Measurements from ENCODE around the gene TACC3. TPM values are rescaled to one million over a fixed set of nuclear protein-coding genes. Genes with fewer than 3 reads are reported as not detected.

Gene TACC3
- total RNA-seq, 1 experiment from 2014 or later: 54.0 TPM

DNA sequence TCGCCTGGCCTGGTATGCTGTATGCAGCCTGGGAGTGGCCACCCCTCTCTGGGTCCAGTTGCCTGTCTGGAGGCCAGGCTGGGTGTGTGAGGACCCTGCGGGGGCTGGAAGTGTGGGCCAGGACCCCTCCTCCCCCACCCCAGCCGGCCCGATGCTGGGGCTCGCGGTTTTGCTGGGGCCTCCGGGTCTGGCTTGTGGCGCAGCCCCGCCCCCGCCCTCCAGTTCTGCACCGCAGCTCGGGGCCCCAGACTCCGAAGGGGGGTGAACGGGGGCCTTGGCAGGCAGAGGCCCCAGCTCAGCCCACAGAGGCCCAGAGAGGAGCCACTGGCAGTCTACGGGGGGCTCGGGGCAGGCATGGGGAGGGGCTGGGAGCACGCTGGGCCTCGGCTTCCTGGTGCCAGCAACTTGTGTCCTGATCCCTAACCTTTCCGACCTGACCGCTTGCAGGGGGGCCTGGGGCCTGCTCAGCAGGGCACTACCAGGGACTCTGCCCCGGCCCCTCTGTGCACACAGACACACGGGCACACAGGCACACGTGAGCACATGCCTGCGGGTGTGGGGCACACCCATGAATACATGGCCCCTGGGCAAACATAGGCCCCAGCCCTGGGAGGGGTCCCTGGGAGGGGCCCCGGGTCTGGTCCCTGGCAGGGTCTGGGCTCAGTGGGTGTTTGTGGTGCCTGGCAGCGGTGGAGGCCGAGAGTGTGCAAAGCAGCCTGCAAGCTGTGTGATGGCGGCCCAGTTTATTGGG, 50.4 kb downstream of the TACC3 start:
- no peaks in the 10 kb centered on the region for H3K36me3 ChIP-seq (replicated peaks; ENCODE audit: control insufficient read depth, insufficient read depth, low read length)
- peak; percentile 84 for DNase-seq
- no peaks in the 10 kb centered on the region for H3K27me3 ChIP-seq (ENCODE audit: control insufficient read depth, insufficient read depth, low read length)
- H3K4me3 ChIP-seq (ENCODE audit: insufficient read depth, low read depth, low read length): no peak overlapping the region

GRCh38 chr4:1772853-1773538, 51.7 kb downstream of the TACC3 start:
- H3K36me3 ChIP-seq (replicated peaks; ENCODE audit: control insufficient read depth, insufficient read depth, low read length): no peaks in the 10 kb centered on the region
- no peaks in the 10 kb centered on the region for H3K27me3 ChIP-seq (ENCODE audit: control insufficient read depth, insufficient read depth, low read length)
- peak; percentile 76 for DNase-seq
- H3K4me3 ChIP-seq (ENCODE audit: insufficient read depth, low read depth, low read length): no peak overlapping the region

GRCh38 chr4:1773754-1774153, 52.4 kb downstream of the TACC3 start:
- no peak for DNase-seq
- H3K36me3 ChIP-seq (replicated peaks; ENCODE audit: control insufficient read depth, insufficient read depth, low read length): no peaks in the 10 kb centered on the region
- no peak overlapping the region for H3K4me3 ChIP-seq (ENCODE audit: insufficient read depth, low read depth, low read length)
- no peaks in the 10 kb centered on the region for H3K27me3 ChIP-seq (ENCODE audit: control insufficient read depth, insufficient read depth, low read length)

DNA sequence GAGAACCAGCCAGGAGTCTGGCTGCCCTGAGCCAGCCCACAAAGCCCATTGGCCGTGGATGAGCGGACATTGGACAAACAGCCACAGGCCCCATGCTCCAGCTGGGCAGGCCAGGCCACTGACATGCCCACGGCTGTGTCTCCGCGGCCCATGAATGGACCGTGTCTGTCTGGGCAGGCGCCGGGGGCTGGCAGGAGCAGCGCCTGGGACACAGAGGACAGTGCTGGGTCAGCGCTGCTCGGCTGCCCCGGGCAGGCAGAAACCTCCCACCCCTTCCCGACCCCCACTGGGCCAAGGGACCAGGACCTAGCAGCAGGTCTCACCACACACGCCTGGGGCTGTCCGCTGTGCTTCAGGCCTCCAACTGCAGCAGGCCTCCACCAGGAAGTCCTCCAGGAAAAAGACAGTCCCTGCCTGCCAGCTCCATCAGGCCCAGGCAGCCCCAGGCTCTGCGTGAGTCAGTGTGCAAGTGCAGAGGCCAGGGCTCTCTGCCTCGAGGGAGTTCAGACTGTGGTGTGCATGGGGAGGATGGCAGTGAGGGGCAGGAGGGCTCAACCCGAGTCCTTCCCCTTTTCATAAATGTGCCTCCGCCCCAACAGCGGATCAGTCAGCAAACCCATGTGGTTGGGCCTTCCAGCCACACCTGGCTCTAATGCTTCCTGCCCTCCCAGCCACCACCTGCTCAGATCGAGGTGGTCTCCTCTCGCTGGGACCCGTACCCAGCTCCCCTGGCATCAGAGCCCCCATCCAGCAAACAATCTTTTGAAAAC, 54.6 kb downstream of the TACC3 start:
- Histone ChIP-seq H3K27me3 (ENCODE audit: control insufficient read depth, insufficient read depth, low read length) (no peaks in the 10 kb centered on the region), H3K4me3 (ENCODE audit: insufficient read depth, low read depth, low read length) (no peak overlapping the region), H3K36me3 (replicated peaks; ENCODE audit: control insufficient read depth, insufficient read depth, low read length) (no peaks in the 10 kb centered on the region)
- no peak for DNase-seq

DNA sequence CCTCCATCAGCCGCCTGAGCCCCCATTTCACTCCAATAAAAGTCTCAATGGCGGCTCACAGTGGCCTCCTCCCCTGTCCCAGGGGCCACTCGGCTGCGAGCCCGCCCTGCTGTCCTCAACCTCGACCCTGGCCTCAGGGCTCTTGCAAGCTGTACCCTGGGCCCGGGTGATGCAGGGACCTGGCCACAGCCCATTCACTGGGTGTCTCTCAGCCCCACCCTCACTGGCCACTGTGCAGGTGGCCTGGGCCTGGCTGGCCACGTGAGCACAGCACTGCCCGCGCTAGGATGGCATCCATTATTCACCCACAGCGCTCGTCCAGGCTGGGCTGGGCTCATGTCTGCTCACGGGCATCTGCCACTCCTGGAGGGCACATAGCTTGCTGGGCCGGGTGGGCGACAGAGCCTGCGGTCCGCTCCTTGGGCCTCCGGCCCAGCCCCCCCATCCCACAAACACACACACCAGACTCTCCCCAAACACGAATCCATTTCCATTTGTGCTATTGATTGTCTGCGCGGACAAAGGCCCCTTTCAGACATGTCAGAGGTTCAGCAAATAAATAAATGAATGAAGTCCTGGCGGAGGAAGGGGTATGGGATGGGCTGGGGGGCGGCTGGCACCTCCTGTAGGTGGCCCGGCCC, 55.3 kb downstream of the TACC3 start:
- DNase-seq: no peak
- no peak overlapping the region for H3K4me3 ChIP-seq (ENCODE audit: insufficient read depth, low read depth, low read length)
- no peaks in the 10 kb centered on the region for H3K27me3 ChIP-seq (ENCODE audit: control insufficient read depth, insufficient read depth, low read length)
- H3K36me3 ChIP-seq (replicated peaks; ENCODE audit: control insufficient read depth, insufficient read depth, low read length): no peaks in the 10 kb centered on the region

DNA sequence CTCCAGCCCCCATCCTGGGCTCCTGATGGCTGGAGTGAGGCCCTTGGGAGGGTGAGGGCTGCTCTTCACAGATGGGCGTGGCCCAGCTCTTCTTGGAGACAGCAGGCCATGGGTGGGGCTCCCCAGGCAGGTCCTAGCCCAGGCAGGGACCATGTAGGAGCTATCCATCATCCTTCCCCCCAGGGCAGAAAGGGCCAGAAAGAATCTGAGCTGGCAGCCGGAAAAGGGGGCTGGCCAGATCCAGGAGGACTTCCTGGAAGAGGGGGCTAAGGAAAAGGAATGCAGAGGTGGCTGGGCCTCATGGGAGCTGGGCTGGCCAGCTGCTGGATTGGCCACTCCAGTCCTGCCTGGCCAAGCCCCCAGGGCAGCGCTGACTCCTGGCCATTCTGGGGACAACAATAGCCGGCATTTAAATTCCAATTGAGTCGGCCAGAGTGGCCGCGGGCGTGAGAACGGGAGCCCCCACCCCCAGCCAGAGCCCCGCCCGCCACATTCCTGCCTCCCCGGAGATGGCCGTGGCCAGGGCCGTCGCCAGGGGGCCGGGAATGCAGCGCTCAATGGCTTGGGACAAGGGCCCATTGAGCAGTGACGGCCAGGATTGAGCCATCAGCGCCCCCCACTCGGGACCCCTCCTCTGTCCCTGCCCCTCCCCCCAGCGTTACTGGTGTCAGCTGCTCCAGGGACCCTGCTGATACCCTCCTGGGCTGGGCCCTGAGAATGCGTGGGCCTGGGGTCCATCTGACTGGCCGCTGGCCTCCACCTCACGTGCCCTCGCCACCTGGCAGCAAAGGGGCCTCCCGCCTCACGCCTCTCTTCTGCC, 56.7 kb downstream of the TACC3 start:
- DNase-seq: peak; percentile 98
- Histone ChIP-seq H3K4me3 (ENCODE audit: insufficient read depth, low read depth, low read length) (no peak overlapping the region), H3K27me3 (ENCODE audit: control insufficient read depth, insufficient read depth, low read length) (no peaks in the 10 kb centered on the region), H3K36me3 (replicated peaks; ENCODE audit: control insufficient read depth, insufficient read depth, low read length) (no peaks in the 10 kb centered on the region)

- no peak for DNase-seq
- no peak overlapping the region for H3K4me3 ChIP-seq (ENCODE audit: insufficient read depth, low read depth, low read length)
- no peaks in the 10 kb centered on the region for H3K27me3 ChIP-seq (ENCODE audit: control insufficient read depth, insufficient read depth, low read length)
- no peaks in the 10 kb centered on the region for H3K36me3 ChIP-seq (replicated peaks; ENCODE audit: control insufficient read depth, insufficient read depth, low read length)
Measured at GRCh38 chr4:1778642-1779392, 57.5 kb downstream of the TACC3 start.

DNA sequence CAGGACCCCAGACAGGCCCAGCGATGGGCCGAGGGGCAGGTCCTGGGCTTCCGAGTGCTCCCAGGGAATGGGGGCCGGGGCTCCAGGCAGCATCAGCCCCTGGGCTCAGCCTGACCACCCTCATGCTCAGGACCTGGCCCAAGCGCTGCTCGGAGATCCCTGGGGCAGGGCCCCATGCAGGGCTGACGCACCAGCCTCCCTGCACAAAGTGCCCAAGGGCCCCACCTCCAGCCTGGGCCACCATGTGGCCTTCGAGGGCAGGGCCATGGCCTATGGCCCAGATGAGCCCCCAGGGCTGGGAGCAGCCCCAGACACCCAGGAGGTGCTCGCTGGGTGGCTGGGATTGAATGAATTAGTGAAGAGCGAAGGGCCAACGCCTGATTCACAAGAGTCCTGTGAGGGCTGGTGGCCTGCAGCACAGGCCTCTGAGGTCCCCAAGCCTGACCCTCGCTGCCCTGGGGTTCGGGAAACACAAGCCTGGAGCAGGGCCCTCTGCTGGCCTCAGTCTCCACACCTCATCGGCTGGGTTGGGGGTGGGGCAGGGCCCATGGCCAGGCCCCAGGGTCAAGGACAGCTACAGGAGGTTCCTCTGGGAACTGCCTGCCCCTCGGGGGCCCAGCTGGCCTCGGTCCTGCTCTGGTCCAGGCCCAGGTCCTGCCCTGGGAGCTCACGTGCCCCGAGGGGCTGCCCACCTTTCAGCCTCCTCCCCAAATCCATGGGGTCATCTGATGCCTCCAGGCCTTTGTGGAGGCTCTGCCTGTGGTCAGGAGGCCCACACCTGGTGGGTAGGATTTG, 58.5 kb downstream of the TACC3 start:
- peak; percentile 75 for DNase-seq
- Histone ChIP-seq H3K4me3 (ENCODE audit: insufficient read depth, low read depth, low read length) (no peak overlapping the region), H3K36me3 (replicated peaks; ENCODE audit: control insufficient read depth, insufficient read depth, low read length) (no peaks in the 10 kb centered on the region), H3K27me3 (ENCODE audit: control insufficient read depth, insufficient read depth, low read length) (no peaks in the 10 kb centered on the region)

- no peak for DNase-seq
- Histone ChIP-seq H3K36me3 (replicated peaks; ENCODE audit: control insufficient read depth, insufficient read depth, low read length) (no peaks in the 10 kb centered on the region), H3K4me3 (ENCODE audit: insufficient read depth, low read depth, low read length) (no peak overlapping the region), H3K27me3 (ENCODE audit: control insufficient read depth, insufficient read depth, low read length) (no peaks in the 10 kb centered on the region)
Measured at GRCh38 chr4:1780435-1780834, 59.1 kb downstream of the TACC3 start.

DNA sequence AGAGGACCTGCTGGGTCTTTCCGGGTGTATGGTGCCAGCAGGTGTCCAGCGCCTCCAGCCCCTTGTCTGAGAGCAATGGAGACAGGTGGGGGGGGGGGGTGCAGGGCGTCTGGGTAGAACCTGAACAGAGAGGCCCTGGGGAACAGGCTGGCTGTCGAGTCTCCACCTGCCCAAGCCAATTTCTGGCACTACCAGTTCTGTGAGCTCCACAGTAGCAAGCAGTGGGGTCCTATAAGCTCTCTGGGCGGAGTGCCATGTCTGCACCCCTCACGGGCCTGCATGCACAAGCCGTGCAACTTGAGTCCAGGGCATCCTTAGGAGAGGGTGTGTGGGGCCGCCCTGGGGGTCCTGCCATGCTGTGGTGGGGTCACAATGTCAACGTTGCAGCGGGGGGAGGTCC, 61.7 kb downstream of the TACC3 start:
- Histone ChIP-seq H3K27me3 (ENCODE audit: control insufficient read depth, insufficient read depth, low read length) (no peaks in the 10 kb centered on the region), H3K4me3 (ENCODE audit: insufficient read depth, low read depth, low read length) (no peak overlapping the region), H3K36me3 (replicated peaks; ENCODE audit: control insufficient read depth, insufficient read depth, low read length) (no peaks in the 10 kb centered on the region)
- DNase-seq: no peak

DNA sequence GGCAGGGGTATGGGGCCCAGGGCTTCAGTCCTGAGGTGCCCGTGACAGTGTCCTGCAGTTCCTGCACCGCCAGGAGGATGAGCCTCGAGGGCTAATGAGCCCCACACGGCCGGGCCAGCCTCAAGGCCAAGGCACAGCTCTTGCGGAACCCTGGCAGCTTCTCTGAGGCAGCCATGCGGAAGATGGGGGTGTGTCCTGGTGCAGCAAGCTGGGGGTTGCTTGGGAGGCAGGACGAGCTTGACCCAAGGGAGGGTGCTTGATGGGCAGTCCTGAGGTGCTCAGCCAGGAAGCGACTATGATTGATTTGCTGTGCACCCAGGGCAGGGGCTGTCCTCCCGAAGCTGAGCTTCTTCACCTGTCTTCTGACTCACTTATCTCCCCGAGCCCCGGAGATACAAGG, 62.6 kb downstream of the TACC3 start:
- H3K36me3 ChIP-seq (replicated peaks; ENCODE audit: control insufficient read depth, insufficient read depth, low read length): no peaks in the 10 kb centered on the region
- no peak for DNase-seq
- H3K4me3 ChIP-seq (ENCODE audit: insufficient read depth, low read depth, low read length): no peak overlapping the region
- H3K27me3 ChIP-seq (ENCODE audit: control insufficient read depth, insufficient read depth, low read length): no peaks in the 10 kb centered on the region

DNA sequence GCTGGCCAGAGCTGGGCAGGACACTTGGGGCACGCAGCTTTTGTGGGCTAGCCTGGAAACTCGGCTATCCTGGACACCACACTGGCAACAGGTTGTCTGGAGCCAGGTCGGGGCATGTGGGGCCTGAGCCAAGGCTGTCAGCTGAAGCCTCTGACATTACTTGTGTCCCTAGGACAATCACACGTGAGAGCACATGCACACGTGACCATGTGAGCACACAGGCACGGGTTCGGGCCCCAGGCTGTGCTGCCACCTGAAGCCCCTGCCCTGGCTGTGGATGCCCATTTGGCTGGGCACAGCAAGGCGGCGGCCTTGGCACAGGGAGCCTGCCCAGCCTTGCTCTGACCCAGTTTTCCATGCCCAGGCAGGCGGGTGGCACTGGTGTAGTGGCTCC, 63.1 kb downstream of the TACC3 start:
- DNase-seq: no peak
- no peaks in the 10 kb centered on the region for H3K27me3 ChIP-seq (ENCODE audit: control insufficient read depth, insufficient read depth, low read length)

More for the DNA sequence above, 63.1 kb downstream of the TACC3 start:
- no peaks in the 10 kb centered on the region for H3K36me3 ChIP-seq (replicated peaks; ENCODE audit: control insufficient read depth, insufficient read depth, low read length)
- H3K4me3 ChIP-seq (ENCODE audit: insufficient read depth, low read depth, low read length): no peak overlapping the region
